ENCODE results near the gene PSMF1. TPM values are rescaled to one million over a fixed set of nuclear protein-coding genes. Genes with fewer than 3 reads are reported as not detected.
"Not testable (repeated sequence)": the region's sequence is repeated elsewhere in the genome, so short reads cannot be mapped to it uniquely, and the experiment has no call there.

The PSMF1 gene
- total RNA-seq, 1 donor from 2014 or later, result 119 TPM

- no peak for DNase-seq (ENCODE audit: low spot score)
- intact Hi-C loops (cut with DNase I), result loop anchor here (2.0 to 10.0 kb wide), 2 partner anchors 96 to 348 kb away; partner anchors contain the start of gene NSFL1C
Measured at GRCh38 chr20:1119128-1119505, 715 bp downstream of the PSMF1 start.

DNA sequence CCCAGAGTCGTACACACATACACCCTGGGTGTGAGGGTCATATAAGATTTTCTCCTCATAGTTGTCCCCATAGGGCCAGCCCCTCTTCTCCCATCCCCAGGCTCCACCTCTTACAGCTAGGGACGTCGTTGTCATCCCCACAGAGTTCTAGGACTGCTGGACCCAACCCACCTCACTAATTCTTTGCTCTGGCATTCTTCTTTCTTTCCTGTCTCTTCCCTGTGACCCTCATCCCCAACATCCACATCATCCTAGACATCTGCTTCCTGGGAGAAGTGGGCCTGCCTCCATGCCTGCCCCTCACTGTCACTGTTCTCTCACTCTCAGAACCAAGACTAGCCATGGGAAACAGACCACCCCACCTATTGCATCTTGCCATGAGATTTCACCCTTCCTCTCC, 1.1 kb downstream of the PSMF1 start:
- intact Hi-C loops (cut with DNase I), result loop anchor here (2.0 to 10.0 kb wide), 2 partner anchors 95 to 347 kb away; partner anchors contain the start of gene NSFL1C
- no peak for DNase-seq (ENCODE audit: low spot score)

GRCh38 chr20:1121429-1121828, 3.0 kb downstream of the PSMF1 start:
- no peak for DNase-seq (ENCODE audit: low spot score)
- intact Hi-C loops (cut with DNase I), result loop anchor here (10.0 kb wide), 1 partner anchor 287 kb away; the partner anchor contains the start of gene FAM110A

- intact Hi-C loops (cut with DNase I), result loop anchor here (10.0 kb wide), 1 partner anchor 288 kb away; the partner anchor contains the start of gene FAM110A
Measured at GRCh38 chr20:1122388-1123315, 4.2 kb downstream of the PSMF1 start.

DNA sequence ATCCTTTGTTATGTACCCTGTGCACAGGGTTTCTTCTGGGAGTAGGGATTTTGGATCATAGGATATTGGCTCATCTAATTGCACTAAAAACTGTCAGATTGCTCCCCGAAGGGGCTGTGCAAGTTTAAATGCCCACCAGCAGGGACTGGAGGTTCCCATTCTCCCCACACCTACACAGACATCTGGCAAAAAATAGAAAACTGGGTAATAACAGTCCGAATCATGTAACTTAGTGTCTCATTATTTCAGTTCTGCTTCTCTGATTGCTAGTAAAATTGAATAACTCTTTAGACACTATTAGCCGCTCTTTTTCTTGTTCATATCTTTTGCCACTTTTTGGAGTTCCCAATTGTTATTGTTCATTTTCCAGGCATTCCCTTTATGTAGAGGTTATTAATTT, 5.3 kb downstream of the PSMF1 start:
- no peak for DNase-seq (ENCODE audit: low spot score)
- intact Hi-C loops (cut with DNase I), result loop anchor here (10.0 kb wide), 1 partner anchor 289 kb away; the partner anchor contains the start of gene FAM110A

More at GRCh38 chr20:1122388-1123315, 4.2 kb downstream of the PSMF1 start:
- no peak for DNase-seq (ENCODE audit: low spot score)

GRCh38 chr20:1124421-1124820, 6.0 kb downstream of the PSMF1 start:
- intact Hi-C loops (cut with DNase I), result loop anchor here (10.0 kb wide), 1 partner anchor 290 kb away; the partner anchor contains the start of gene FAM110A
- DNase-seq (ENCODE audit: low spot score), result no peak

DNA sequence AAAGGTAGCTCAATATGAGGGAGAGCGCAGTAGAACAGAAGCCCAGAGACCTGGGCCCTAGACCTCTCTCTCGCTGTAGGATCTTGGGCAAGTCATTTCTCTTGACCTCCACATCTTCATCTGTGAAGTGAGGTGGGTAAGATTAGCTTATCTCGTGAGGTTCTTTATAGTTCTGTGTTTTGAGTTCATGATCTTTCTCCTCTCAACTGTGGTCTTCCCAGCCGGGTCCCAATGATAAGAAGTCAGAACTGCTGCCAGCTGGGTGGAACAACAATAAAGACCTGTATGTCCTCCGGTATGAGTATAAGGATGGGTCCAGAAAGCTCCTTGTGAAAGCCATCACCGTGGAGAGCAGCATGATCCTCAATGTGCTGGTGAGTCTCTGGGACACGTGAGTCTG, 6.9 kb downstream of the PSMF1 start:
- intact Hi-C loops (cut with DNase I), result loop anchor here (10.0 kb wide), 1 partner anchor 290 kb away; the partner anchor contains the start of gene FAM110A
- DNase-seq (ENCODE audit: low spot score), result no peak

- intact Hi-C loops (cut with DNase I), result loop anchor here (10.0 kb wide), 1 partner anchor 293 kb away; the partner anchor contains the start of gene FAM110A
Measured at GRCh38 chr20:1127840-1128239, 9.4 kb downstream of the PSMF1 start.

DNA sequence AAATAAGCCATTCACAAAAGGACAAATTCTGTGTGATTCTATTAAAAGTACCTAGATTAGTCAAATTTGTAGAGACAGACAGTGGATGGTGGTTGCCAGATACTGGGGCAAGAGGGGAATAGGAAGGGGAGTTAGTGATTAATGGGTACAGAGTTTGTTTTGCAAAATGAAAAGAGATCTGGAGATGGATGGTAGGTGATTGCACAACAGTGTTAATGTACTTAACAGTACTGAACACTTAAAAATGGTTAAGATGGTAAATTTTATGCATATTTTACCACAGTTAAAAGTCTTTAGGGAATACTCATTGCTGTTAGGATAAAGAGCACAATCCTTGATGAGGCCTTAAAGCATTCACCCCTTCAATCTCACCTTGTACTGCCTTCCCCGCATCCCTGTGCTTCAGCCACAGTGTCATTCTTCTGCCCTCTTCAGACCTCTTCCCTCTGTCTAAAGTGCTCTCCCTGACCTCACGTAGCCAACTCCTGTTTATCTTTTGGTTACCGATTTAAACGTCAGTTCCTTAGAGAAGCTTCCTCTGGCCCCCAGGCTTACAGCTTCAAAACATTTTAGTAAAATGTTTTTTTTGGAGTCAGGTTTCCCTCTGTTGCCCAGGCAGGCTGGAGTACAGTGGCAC, 11.8 kb downstream of the PSMF1 start:
- no peak for DNase-seq (ENCODE audit: low spot score)
- intact Hi-C loops (cut with DNase I), result no loop called here

More at GRCh38 chr20:1127840-1128239, 9.4 kb downstream of the PSMF1 start:
- DNase-seq (ENCODE audit: low spot score), result no peak

DNA sequence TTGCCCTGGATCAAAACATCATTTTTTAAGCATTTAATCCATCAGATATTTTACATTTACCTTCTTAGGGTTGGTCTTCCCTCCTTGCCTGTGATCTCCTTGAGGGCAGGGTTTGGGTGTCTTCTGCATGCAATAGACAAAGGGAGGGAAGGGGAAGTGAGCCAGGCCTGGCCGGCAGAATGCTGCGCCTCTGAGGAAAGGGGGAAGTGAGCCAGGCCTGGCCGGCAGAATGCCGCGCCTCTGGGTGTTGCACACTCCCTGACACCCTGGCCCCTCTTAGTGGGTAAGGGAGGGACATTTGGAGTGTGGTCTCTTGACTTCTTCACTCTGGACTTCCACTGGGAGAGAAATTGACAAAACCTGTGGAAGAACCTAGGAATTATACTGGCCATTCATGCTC, 12.4 kb downstream of the PSMF1 start:
- intact Hi-C loops (cut with DNase I), result no loop called here
- peak; percentile 86 for DNase-seq (ENCODE audit: low spot score)

DNA sequence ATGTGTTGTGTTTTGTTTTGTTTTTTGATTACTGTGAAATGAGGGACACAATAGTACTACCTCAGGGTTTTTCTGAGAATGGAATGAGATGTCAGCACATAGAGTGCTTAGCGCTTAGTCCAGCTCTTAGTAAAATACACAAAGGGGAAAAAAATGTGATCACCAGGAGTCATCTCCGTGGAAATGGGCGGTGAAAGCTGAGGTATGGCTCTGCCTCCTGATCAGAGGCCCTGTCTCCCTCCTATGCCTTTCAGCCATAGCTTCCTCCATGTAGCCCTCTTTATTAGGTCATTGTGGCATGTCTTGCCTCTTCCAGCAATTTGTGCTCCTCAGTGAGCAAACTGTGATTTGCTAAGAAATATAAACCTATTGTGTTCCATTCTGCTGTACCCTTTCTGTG, 13.0 kb downstream of the PSMF1 start:
- DNase-seq (ENCODE audit: low spot score), result no peak
- intact Hi-C loops (cut with DNase I), result no loop called here

DNA sequence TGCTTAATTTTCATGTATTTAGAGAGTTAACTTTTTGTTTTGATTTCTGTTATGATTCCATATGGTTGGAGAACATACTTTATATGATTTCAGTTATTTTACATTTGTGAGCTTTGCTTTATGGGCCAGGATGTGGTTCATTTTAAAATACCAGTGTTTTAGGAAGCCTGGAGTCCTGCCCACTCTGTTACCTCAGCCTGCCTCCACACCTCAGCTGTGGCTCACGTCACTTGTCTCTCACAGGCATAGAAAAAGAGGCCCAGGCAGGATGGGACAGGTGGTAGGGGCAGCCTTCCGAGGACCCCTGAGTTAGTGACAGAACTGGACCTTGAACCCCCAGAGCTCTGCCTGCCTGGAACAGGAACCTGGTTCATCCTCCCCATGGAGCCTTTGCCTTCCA, 16.0 kb downstream of the PSMF1 start:
- no peak for DNase-seq (ENCODE audit: low spot score)
- intact Hi-C loops (cut with DNase I), result no loop called here

DNA sequence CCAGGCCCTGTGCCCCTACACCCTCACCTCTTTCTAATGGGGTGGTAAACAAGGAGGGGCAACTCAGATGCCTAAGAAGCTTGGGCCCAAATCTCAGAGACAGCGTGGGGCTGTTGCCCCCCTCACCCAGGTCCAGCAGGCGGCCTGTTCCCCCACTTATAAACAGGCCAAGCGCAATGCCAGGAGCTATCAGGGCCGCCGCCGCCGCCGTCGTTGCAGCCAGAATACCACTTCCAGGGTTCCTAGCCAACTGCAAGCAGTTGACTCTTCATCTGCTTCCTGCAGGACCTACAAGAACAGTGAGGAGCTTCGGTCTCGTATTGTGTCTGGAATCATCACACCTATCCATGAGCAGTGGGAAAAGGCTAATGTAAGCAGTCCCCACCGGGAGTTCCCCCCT, 16.4 kb downstream of the PSMF1 start:
- no peak for DNase-seq (ENCODE audit: low spot score)
- intact Hi-C loops (cut with DNase I), result no loop called here

DNA sequence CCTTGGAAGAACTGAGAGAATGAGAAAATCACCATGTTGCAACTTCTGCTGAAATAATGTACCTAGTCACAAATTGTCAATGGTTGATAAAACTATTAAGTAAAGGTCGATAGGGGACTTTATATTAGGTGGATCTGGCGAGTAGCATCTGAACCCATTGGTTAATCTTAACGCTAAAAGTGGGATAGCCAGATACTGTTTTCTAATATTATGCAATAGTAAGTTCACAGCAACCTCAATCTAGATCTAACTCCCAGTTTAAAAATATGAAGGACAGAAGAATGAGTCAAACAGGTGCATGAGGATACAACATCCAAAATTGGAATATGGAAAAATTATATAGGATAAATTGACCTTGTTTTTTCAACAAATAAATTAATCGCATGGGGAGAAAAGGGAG, 18.8 kb downstream of the PSMF1 start:
- intact Hi-C loops (cut with DNase I), result no loop called here

DNA sequence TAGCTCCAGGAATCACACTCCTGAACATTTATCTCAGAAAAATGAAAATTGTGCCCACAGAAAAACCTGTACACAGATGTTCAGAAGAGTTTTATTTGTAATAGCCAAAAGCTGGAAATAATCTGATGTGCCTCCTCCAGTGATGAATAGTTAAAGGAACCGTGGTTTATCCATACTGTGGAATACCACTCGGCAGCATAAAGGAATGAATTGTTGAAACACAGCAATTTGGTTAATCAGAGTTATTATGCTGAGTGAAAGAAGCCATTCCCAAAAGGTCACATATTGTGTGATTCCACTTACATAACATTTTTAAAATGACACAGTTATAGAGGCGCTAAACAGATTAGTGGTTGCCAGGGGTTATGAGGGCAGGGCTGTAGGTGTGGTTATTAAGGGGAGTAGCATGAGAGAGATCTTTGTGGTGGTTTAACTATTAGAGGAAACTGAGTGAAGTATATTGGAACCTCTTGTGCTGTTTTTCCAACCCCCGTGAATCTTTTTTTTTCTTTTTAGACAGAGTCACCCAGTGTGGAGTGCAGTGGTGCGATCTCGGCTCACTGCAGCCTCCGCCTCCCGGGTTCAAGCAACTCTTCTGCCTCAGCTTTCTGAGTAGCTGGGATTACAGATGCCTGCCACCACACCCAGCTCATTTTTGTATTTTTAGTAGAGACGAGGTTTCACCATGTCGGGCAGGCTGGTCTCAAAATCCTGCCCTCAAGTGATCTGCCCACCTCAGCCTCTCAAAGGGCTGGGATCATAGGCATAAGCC, 26.2 kb downstream of the PSMF1 start:
- intact Hi-C loops (cut with DNase I), result no loop called here
- no peak for DNase-seq (ENCODE audit: low spot score)

More for the DNA sequence above, 18.8 kb downstream of the PSMF1 start:
- DNase-seq (ENCODE audit: low spot score), result no peak

DNA sequence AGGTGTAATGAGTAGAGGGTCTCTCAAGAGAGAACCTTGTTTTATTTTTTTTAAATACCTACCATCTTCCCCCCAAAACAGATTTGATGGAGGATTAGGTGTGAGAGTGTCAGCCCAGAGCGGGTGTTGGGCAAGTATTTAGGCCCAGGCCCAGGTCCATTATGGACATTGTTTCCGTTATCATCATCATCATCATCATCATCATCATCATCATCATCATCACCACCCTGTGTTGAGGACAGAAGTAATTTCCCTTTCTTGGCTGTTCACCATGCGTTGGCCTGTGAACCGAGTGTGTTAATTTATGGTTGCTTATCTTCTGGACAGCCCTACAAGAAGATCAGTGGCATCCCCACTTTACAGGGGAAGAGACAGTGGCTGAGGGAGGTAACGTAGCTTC, 28.6 kb downstream of the PSMF1 start:
- intact Hi-C loops (cut with DNase I), result no loop called here
- DNase-seq (ENCODE audit: low spot score), result no peak

DNA sequence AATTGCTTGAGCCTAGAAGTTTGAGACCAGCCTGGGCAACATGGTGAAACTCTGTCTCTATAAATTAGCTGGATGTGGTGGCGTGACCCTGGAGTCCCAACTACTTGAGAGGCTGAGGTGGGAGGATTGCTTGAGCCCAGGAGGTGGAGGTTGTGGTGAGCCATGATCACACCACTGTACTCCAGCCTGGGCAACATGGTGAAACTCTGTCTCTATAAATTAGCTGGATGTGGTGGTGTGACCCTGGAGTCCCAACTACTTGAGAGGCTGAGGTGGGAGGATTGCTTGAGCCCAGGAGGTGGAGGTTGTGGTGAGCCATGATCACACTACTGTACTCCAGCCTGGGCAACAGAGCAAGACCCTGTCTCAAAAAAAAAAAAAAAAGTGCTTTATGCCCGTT, 31.4 kb downstream of the PSMF1 start:
- DNase-seq (ENCODE audit: low spot score); intact Hi-C loops (cut with DNase I): not testable (repeated sequence)

DNA sequence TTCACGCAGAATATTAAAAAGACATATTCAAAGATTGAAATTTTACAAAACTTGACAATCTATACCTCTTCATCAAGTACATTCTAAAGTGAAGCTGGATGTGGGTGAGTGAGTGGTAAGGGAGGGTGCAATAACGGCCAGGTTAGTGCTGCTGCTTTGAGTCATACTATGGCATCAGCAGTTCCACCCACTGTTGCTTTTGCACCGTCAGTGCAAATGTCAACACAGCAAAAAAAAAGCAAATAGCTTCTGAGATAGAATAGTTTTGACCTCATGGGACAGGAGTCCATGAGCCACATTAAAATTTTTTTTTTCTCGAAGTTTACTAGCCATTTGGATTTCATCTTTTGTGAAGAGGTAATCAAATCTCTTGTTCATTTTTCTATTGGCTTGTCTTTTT, 31.8 kb downstream of the PSMF1 start:
- DNase-seq (ENCODE audit: low spot score), result no peak

DNA sequence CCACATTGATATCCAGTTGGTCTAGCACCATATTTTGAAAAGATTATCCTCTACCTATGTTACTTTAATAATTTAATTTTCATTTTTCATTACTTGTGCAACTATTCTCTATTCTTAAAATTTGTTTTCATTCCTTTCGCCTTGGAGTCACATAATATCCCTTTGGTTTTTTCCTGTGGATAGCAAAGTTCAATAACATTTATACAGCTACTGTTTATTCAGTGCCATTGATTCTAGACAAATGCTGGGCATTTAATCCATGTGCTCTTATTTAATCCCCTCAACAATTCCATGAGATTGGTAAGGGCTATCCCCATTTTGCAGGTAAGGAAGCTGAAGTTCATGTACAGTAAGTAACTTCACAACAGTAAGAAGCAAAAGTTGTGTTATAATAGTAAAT, 32.6 kb downstream of the PSMF1 start:
- intact Hi-C loops (cut with DNase I), result no loop called here

More for the DNA sequence above, 31.8 kb downstream of the PSMF1 start:
- intact Hi-C loops (cut with DNase I), result no loop called here

More for the DNA sequence above, 32.6 kb downstream of the PSMF1 start:
- DNase-seq (ENCODE audit: low spot score), result no peak

All from cardiac septum (tissue), 1 donor.